GM12878 (cell line): Measurements from ENCODE around the gene MYG1.

ENCODE experiments used
- BACH1 ChIP-seq: fragments of 450-650 bp; IDR thresholded peaks from 2 replicates; pipeline ENCODE4 v1.6.1; 2017; ENCODE audit warnings: mild to moderate bottlenecking, borderline replicate concordance
- BCLAF1 ChIP-seq: fragments of 450-650 bp; IDR thresholded peaks from 2 replicates; pipeline ENCODE4 v1.6.1; 2017; ENCODE audit warnings: antibody characterized with exemption, mild to moderate bottlenecking, moderate library complexity
- CEBPB ChIP-seq, 2 experiments: fragments of 150-350 bp in 1 of 2; IDR thresholded peaks; 2 replicates each; pipeline ENCODE4 v1.6.1; 2012 to 2014; ENCODE audit warnings: low read depth in 2 of 2, low read length in 2 of 2, borderline replicate concordance in 1 of 2, inconsistent platforms in 1 of 2
- CREB1 ChIP-seq: IDR thresholded peaks from 2 replicates; pipeline ENCODE4 v1.6.1; 2012; ENCODE audit warnings: low read depth, mild to moderate bottlenecking, inconsistent platforms
- CTCF ChIP-seq, 3 experiments: IDR thresholded peaks in 2 of 3; conservative IDR thresholded peaks in 1 of 3; 2 replicates each; pipeline ENCODE4 v1.5.1; 2011; ENCODE audit warnings: low read depth in 3 of 3, low read length in 3 of 3, mild to moderate bottlenecking in 3 of 3, control low read depth in 2 of 3, moderate library complexity in 2 of 3, inconsistent platforms in 1 of 3, mixed read lengths in 1 of 3; ENCODE audit not compliant: control insufficient read depth in 2 of 3, insufficient read depth in 1 of 3; ENCODE audit errors: extremely low read depth in 1 of 3
- CUX1 ChIP-seq: IDR thresholded peaks from 2 replicates; pipeline ENCODE4 v1.6.1; 2012; ENCODE audit warnings: improper control_type of control experiment, low read depth, low read length; ENCODE audit not compliant: insufficient replicate concordance
- EGR1 ChIP-seq, 2 experiments: IDR thresholded peaks; 1 replicate in 1 of 2; 2 replicates in 1 of 2; pipeline ENCODE4 v1.6.1; 2011 to 2012; ENCODE audit warnings: low read depth in 2 of 2, low read length in 2 of 2, borderline replicate concordance in 1 of 2, mild to moderate bottlenecking in 1 of 2, moderate library complexity in 1 of 2
- FOXM1 ChIP-seq: IDR thresholded peaks from 2 replicates; pipeline ENCODE4 v1.6.1; 2012; ENCODE audit warnings: low read depth, mild to moderate bottlenecking, inconsistent platforms, low read length, moderate library complexity
- GABPA ChIP-seq: IDR thresholded peaks from 2 replicates; pipeline ENCODE4 v1.6.1; 2014; ENCODE audit warnings: antibody characterized with exemption, low read depth, mild to moderate bottlenecking, inconsistent platforms
- MYC ChIP-seq: IDR thresholded peaks from 2 replicates; pipeline ENCODE4 v1.6.1; 2011; ENCODE audit warnings: mild to moderate bottlenecking, low read length, moderate library complexity, inconsistent platforms; ENCODE audit not compliant: insufficient read depth, insufficient replicate concordance, insufficient read length, severe bottlenecking
- REST ChIP-seq: IDR thresholded peaks from 2 replicates; pipeline ENCODE4 v1.6.1; 2012; ENCODE audit warnings: mild to moderate bottlenecking, low read depth, low read length
- ZNF622 ChIP-seq: fragments of 450-650 bp; IDR thresholded peaks from 2 replicates; pipeline ENCODE4 v1.6.1; 2017; ENCODE audit warnings: mild to moderate bottlenecking, inconsistent platforms
- TF ChIP-seq, protein P1 (sequence below): fragments of 450-650 bp; IDR thresholded peaks from 2 replicates; pipeline ENCODE4 v1.6.1; 2017; ENCODE audit warnings: borderline replicate concordance

- TF ChIP-seq, protein P1, sequence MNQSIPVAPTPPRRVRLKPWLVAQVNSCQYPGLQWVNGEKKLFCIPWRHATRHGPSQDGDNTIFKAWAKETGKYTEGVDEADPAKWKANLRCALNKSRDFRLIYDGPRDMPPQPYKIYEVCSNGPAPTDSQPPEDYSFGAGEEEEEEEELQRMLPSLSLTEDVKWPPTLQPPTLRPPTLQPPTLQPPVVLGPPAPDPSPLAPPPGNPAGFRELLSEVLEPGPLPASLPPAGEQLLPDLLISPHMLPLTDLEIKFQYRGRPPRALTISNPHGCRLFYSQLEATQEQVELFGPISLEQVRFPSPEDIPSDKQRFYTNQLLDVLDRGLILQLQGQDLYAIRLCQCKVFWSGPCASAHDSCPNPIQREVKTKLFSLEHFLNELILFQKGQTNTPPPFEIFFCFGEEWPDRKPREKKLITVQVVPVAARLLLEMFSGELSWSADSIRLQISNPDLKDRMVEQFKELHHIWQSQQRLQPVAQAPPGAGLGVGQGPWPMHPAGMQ = no peak
- TF ChIP-seq CREB1 (no peak), MYC (no peak), BCLAF1 (no peak), GABPA (no peak), ZNF622 (no peak), CEBPB (IDR thresholded peaks at IDR 0.05; ENCODE audit: borderline replicate concordance in 1 of 2, low read depth in 2 of 2, low read length in 2 of 2) (no peak), REST (no peak), BACH1 (no peak), CTCF (IDR thresholded peaks at IDR 0.05 in 2 of 3, conservative IDR thresholded peaks at IDR 0.05 in 1 of 3; ENCODE audit: control insufficient read depth in 2 of 3, extremely low read depth in 1 of 3, insufficient read depth in 1 of 3, low read depth in 3 of 3, low read length in 3 of 3) (no peak), EGR1 (IDR thresholded peaks at IDR 0.05; ENCODE audit: borderline replicate concordance in 1 of 2, low read depth in 2 of 2, low read length in 2 of 2) (no peak), CUX1 (no peak), FOXM1 (no peak)
Measured at GRCh38 chr12:53274445-53274844, 25.1 kb upstream of the MYG1 start.
